NT2/D1 (cell line): ENCODE data around the gene NRCAM.

Experiments used
- SUZ12 ChIP-seq: IDR thresholded peaks from 2 replicates; pipeline ENCODE4 v1.6.1; 2011; ENCODE audit not compliant: insufficient read length, insufficient read depth; ENCODE audit errors: extremely low read depth
- YY1 ChIP-seq: IDR thresholded peaks from 2 replicates; pipeline ENCODE4 v1.6.1; 2011; ENCODE audit not compliant: insufficient read length, insufficient read depth
- ZNF274 ChIP-seq: IDR thresholded peaks from 2 replicates; pipeline ENCODE4 v1.6.1; 2011; ENCODE audit warnings: mild to moderate bottlenecking, low read depth, low read length

DNA sequence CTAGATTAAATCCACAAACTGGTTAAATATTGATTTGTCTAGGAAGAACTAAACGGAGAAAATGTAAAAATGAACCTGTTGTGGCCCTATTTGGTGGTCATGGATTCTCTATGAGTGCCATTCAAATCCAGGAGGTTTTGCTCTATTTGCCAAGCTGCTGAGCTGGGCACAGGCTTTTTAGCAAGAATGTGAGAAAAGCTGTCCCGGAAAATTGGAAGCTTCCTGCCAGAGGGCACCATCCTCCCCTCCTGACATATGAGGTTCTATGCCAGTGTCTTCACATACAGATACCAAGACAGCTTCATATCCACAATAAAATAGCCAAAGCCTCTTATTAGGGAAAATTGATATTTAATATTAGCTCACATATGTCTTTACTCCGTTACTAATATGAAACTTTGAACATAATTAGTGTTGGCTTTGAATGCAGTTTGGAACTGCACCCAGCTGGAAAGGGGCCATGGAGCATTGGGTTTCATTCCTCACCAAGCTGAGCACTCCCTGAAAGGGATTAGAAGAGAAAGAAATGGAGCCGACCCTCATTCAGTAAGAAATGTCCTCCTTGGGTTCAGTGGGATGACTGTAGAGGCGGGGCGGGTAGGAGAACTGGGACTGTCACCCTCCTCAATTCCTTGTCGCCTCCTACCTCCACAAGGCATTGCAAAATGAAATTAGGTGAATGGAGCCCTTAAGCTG, 47.8 kb downstream of the NRCAM start:
- no peak for TF ChIP-seq YY1
- no peak for TF ChIP-seq SUZ12
- TF ChIP-seq ZNF274: no peak
